ENCODE results near the gene DHRS11. TPM values are rescaled to one million over a fixed set of nuclear protein-coding genes. Genes with fewer than 3 reads are reported as not detected.

DHRS11 gene
- total RNA-seq, 6 experiments from 2014 or later, result 5.1 to 13.6 (median 9.3) TPM

DNA sequence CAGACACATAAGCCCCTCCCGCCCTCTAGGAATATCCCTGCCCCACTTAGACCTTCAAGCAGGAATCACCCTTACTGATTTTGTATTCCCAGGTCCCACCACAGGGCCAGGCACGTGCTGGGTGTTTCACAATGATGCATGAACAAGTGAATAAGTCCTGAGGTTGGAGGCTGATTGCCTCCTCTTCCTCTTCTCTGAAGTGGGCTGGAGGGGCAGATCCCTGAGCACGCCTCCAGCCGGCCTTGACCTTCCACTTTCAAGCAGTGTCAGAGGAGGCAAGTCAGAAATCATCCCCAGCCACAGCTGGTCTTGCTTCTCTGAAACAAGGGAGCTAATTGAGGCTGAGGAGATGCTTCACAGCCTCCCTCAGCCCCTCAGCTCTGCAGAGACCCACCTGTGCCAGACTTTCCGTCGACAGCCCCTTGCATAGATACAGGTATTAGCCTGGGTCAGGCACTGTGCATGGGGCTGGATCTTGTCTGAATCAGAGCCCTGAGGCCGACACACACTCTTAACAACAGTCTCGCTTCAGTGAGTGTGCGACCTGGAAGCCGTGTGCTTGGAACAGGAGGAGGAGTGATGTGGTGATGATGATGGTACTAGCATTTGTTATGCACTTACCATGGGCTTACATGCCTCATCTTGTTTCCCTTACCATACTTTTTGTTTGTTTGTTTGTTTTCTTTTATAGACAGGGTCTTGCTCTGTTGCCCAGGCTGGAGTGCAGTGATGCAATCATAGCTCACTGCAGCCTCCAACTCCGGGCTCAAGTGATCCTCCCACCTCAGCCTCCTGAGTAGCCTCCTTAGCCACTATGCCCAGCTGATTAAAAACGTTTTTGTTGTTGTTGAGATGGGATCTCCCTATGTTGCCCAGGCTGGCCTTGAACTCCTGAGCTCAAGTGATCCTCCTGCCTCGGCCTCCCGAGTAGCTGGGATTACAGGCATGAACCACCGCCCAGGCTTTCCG lies 24.7 kb downstream of the DHRS11 start:
- WGBS (ENCODE audit: insufficient coverage, low coverage, low lambda C conversion rate, missing lambda C conversion rate), result 75% methylated on average over 7 of the region's 16 CpGs
- H3K4me1 ChIP-seq, result no peaks in the 10 kb centered on the region
- TF ChIP-seq, protein P1, sequence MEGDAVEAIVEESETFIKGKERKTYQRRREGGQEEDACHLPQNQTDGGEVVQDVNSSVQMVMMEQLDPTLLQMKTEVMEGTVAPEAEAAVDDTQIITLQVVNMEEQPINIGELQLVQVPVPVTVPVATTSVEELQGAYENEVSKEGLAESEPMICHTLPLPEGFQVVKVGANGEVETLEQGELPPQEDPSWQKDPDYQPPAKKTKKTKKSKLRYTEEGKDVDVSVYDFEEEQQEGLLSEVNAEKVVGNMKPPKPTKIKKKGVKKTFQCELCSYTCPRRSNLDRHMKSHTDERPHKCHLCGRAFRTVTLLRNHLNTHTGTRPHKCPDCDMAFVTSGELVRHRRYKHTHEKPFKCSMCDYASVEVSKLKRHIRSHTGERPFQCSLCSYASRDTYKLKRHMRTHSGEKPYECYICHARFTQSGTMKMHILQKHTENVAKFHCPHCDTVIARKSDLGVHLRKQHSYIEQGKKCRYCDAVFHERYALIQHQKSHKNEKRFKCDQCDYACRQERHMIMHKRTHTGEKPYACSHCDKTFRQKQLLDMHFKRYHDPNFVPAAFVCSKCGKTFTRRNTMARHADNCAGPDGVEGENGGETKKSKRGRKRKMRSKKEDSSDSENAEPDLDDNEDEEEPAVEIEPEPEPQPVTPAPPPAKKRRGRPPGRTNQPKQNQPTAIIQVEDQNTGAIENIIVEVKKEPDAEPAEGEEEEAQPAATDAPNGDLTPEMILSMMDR (IDR thresholded peaks at IDR 0.05), result no peak
- no peak for TF ChIP-seq POLR2A (IDR thresholded peaks at IDR 0.05)
- no peak overlapping the region for H3K27ac ChIP-seq
- H3K36me3 ChIP-seq, result no peaks in the 10 kb centered on the region
- ATAC-seq, result no peak
- intact Hi-C loops (cut with DNase I), result no loop called here
- H3K4me3 ChIP-seq, result no peak overlapping the region
- no peaks in the 10 kb centered on the region for H3K9me3 ChIP-seq
- H3K27me3 ChIP-seq, result no peaks in the 10 kb centered on the region
- DNase-seq, result no peak

DNA sequence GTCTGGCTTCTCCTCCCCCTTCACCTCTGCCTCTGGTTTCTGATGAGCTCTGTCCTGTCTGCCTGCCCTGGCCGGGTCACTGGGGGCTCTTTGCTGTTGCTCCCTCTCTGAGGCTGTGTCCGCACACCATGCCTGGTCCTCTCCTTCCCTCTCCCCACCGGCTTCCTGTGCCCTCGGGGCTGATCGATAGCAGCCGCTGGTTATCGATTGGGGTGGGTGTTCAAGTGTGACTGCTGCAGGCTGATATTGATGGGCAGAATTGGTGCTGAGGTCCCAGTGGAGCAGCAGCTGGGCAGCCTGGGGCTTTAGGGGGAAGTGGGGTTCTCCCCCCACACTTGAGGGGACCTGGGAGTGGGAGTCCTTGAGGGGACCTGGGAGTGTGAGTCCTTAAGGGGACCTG lies 26.1 kb downstream of the DHRS11 start:
- no peak overlapping the region for H3K4me3 ChIP-seq
- H3K36me3 ChIP-seq, result no peaks in the 10 kb centered on the region
- intact Hi-C loops (cut with DNase I), result no loop called here
- H3K27ac ChIP-seq, result no peak overlapping the region
- H3K4me1 ChIP-seq, result no peaks in the 10 kb centered on the region
- ATAC-seq, result no peak
- TF ChIP-seq, protein P1 (IDR thresholded peaks at IDR 0.05), result no peak
- TF ChIP-seq POLR2A (IDR thresholded peaks at IDR 0.05), result no peak
- no peak for DNase-seq
- 33% methylated on average over 7 of the region's 7 CpGs for WGBS (ENCODE audit: insufficient coverage, low coverage, low lambda C conversion rate, missing lambda C conversion rate)
- H3K27me3 ChIP-seq, result no peaks in the 10 kb centered on the region
- H3K9me3 ChIP-seq, result no peaks in the 10 kb centered on the region

DNA sequence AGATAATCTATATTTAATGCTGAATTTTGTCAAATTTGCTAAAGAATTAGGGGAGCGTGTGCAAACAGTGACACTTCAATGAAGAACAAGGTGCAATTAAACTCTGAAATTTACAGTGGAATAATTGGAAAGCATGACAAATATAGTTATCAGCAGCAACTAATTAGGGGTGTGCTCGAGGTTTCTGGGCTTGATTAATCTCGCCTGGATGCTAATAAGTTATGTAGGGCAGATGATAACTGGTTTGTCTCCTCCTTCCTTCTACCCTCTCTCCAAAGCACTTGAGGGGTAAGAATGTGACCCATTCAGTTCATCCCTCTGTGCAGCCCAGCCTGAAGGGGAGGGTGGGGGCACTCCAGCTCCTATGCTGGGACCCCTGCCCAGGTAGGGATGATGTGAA lies 31.6 kb downstream of the DHRS11 start:
- Histone ChIP-seq H3K9me3 (no peaks in the 10 kb centered on the region), H3K4me3 (no peak overlapping the region), H3K4me1 (no peaks in the 10 kb centered on the region), H3K36me3 (no peaks in the 10 kb centered on the region), H3K27me3 (no peaks in the 10 kb centered on the region), H3K27ac (no peak overlapping the region)
- ATAC-seq, result no peak
- intact Hi-C loops (cut with DNase I), result no loop called here
- no CpG with 5 or more reads among the region's 3 CpGs for WGBS (ENCODE audit: insufficient coverage, low coverage, low lambda C conversion rate, missing lambda C conversion rate)
- DNase-seq, result no peak
- TF ChIP-seq, protein P1 (IDR thresholded peaks at IDR 0.05), result no peak
- TF ChIP-seq POLR2A (IDR thresholded peaks at IDR 0.05), result no peak

DNA sequence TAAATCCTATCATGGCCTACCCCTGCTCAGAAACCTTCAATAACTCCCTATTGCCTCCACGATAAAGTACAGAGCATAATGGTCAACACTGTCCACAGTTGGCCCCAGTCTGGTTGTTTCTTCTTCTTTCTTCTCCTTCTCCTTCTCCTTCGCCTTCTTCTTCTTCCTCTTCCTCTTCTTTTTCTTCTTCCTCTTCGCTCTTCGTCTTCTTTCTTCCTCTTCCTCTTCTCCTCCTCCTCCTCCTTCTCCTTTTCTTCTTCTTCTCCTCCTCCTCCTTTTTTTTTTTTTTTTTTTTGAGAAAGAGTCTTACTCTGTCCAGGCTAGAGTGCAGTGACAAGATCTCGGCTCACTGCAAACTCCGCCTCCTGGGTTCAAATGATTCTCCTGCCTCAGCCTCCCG lies 33.5 kb downstream of the DHRS11 start:
- Histone ChIP-seq H3K27me3 (no peaks in the 10 kb centered on the region), H3K4me1 (no peaks in the 10 kb centered on the region), H3K27ac (no peak overlapping the region), H3K9me3 (no peaks in the 10 kb centered on the region), H3K4me3 (no peak overlapping the region), H3K36me3 (no peaks in the 10 kb centered on the region)
- intact Hi-C loops (cut with DNase I), result no loop called here
- no peak for TF ChIP-seq POLR2A (IDR thresholded peaks at IDR 0.05)
- TF ChIP-seq, protein P1 (IDR thresholded peaks at IDR 0.05), result no peak
- no peak for ATAC-seq
- DNase-seq, result no peak
- WGBS (ENCODE audit: insufficient coverage, low coverage, low lambda C conversion rate, missing lambda C conversion rate), result 79% methylated on average over 6 of the region's 7 CpGs
